Natural killer cell (primary cell): Measurements from ENCODE around the gene MTLN. TPM values are rescaled to one million over a fixed set of nuclear protein-coding genes. Genes with fewer than 3 reads are reported as not detected.
"Not testable (repeated sequence)": the region's sequence is repeated elsewhere in the genome, so short reads cannot be mapped to it uniquely, and the experiment has no call there.

ENCODE experiments used
- ATAC-seq, 3 donors: fragments of 150-1000 bp in 2 of 3; fragments of 200-7000 bp in 1 of 3; cut with Tn5 transposase; 1 replicate in 1 of 3; 2 replicates in 2 of 3; pipeline ENCODE4 v1.10.0; 2021; ENCODE audit warnings: mild to moderate bottlenecking in 2 of 3, moderate library complexity in 2 of 3
- DNase-seq, 2 donors: peaks; one replicate each; pipeline versions ENCODE4 v3.0.0 to v3.0.0-alpha.2; 2013 to 2021; ENCODE audit warnings: mixed read lengths in 1 of 2
- H3K27ac ChIP-seq: one replicate; pipeline ENCODE4 v1.5.1; 2013; ENCODE audit warnings: mild to moderate bottlenecking, low read length
- H3K27me3 ChIP-seq: one replicate; pipeline ENCODE4 v1.6.1; 2013; ENCODE audit warnings: low read length; ENCODE audit not compliant: control insufficient read depth, insufficient read depth
- H3K36me3 ChIP-seq: one replicate; pipeline ENCODE4 v1.6.1; 2013; ENCODE audit warnings: low read length; ENCODE audit not compliant: control insufficient read depth, insufficient read depth
- H3K4me1 ChIP-seq: one replicate; pipeline ENCODE4 v1.6.1; 2013; ENCODE audit warnings: low read length; ENCODE audit not compliant: control insufficient read depth, insufficient read depth
- H3K4me3 ChIP-seq: one replicate; pipeline ENCODE4 v1.5.1; 2013; ENCODE audit warnings: low read length
- H3K9me3 ChIP-seq: one replicate; pipeline ENCODE4 v1.6.1; 2013; ENCODE audit warnings: low read length; ENCODE audit not compliant: control insufficient read depth, insufficient read depth
- H3K27ac Mint-ChIP-seq, 2 donors: one replicate each; pipeline ENCODE4 v1.8.0; 2022; ENCODE audit warnings: mild to moderate bottlenecking in 2 of 2, mixed read lengths in 2 of 2, moderate library complexity in 1 of 2
- H3K27me3 Mint-ChIP-seq, 2 donors: one replicate each; pipeline ENCODE4 v1.8.0; 2022; ENCODE audit warnings: low read depth in 2 of 2, mixed read lengths in 2 of 2
- H3K36me3 Mint-ChIP-seq: one replicate; pipeline ENCODE4 v1.8.0; 2022; ENCODE audit warnings: mixed read lengths
- H3K4me1 Mint-ChIP-seq, 2 donors: one replicate each; pipeline ENCODE4 v1.8.0; 2022; ENCODE audit warnings: mixed read lengths in 2 of 2
- H3K4me3 Mint-ChIP-seq: one replicate; pipeline ENCODE4 v1.8.0; 2022; ENCODE audit warnings: mild to moderate bottlenecking, moderate library complexity, mixed read lengths
- H3K9me3 Mint-ChIP-seq, 2 donors: one replicate each; pipeline ENCODE4 v1.8.0; 2022; ENCODE audit warnings: mixed read lengths in 2 of 2
- WGBS: methylation state at CpG from one replicate; pipeline ENCODE4 v1.1.7; 2013; ENCODE audit warnings: missing lambda C conversion rate; ENCODE audit not compliant: insufficient coverage; 5-methylcytosine and 5-hydroxymethylcytosine counted together
- intact Hi-C: fragments of 100-400 bp; cut with micrococcal nuclease; formaldehyde crosslinking; loops from one replicate; pipeline ENCODE4 v1.14.2; 2022
- total RNA-seq, 4 donors: library from RNA; stranded (reverse); fragments of 120-200 nt in 1 of 4; gene quantifications; one replicate each; pipeline versions ENCODE4 v1.2.3 to v1.2.4, GENCODE V29; 2013 to 2022
- TF ChIP-seq, protein P1 (sequence below): fragments of 200-600 bp; IDR thresholded peaks from one replicate; pipeline ENCODE4 v1.8.0; 2022; ENCODE audit warnings: antibody characterized with exemption

The MTLN gene
- total RNA-seq, 3 donors from 2014 or later (not counting 1 experiment from before 2014, with no cell fraction given): 6.8 to 14.0 (median 13.1) TPM

DNA sequence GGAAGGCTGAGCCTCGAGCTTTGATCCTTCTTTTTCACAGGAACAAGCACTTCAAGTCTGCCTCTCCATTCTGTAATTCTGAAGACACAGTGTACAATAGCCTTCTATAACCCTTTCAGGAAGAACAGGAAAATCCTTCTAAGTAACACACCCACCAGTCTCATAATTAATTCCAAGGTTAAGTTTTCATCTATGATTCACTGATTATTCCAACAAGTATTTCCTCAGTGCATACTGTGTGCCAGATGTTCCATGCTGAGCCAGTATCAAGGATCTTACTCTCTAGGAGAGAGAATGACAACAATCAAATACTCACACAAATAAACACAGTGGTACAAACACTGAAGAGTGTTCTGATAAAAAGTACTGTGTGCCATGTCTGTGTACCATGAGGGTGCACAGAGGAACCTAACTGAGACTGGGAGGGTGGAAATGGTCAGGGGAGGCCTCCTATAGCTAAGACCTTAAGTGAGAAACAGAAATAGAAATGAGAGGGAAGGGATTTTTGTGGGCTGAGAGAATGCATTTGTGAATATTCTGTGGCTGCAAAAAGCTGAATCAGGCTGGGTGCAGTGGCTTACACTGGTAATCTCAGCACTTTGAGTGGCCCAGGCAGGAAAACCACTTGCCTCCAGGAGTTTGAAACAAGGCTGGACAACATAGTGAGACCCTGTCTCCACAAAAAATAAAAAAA lies 7.3 kb upstream of the MTLN start:
- no peak overlapping the region for H3K27ac Mint-ChIP-seq
- intact Hi-C loops: no loop called here
- TF ChIP-seq, protein P1, sequence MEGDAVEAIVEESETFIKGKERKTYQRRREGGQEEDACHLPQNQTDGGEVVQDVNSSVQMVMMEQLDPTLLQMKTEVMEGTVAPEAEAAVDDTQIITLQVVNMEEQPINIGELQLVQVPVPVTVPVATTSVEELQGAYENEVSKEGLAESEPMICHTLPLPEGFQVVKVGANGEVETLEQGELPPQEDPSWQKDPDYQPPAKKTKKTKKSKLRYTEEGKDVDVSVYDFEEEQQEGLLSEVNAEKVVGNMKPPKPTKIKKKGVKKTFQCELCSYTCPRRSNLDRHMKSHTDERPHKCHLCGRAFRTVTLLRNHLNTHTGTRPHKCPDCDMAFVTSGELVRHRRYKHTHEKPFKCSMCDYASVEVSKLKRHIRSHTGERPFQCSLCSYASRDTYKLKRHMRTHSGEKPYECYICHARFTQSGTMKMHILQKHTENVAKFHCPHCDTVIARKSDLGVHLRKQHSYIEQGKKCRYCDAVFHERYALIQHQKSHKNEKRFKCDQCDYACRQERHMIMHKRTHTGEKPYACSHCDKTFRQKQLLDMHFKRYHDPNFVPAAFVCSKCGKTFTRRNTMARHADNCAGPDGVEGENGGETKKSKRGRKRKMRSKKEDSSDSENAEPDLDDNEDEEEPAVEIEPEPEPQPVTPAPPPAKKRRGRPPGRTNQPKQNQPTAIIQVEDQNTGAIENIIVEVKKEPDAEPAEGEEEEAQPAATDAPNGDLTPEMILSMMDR: no peak
- H3K27me3 Mint-ChIP-seq: peaks cover 44 to 78% of the 10 kb centered on the region in 2 donors
- H3K9me3 Mint-ChIP-seq: no peaks in the 10 kb centered on the region
- no peaks in the 10 kb centered on the region for H3K36me3 ChIP-seq
- no peak overlapping the region for H3K27ac ChIP-seq
- H3K4me3 Mint-ChIP-seq: no peak overlapping the region
- DNase-seq (no peak), ATAC-seq (no peak)
- H3K9me3 ChIP-seq: no peaks in the 10 kb centered on the region
- H3K4me1 Mint-ChIP-seq: no peaks in the 10 kb centered on the region
- no peaks in the 10 kb centered on the region for H3K36me3 Mint-ChIP-seq
- whole genome bisulfite sequencing: 55% methylated on average over 1 of the region's 1 CpG
- H3K27me3 ChIP-seq: peaks cover 4% of the 10 kb centered on the region
- H3K4me1 ChIP-seq: no peaks in the 10 kb centered on the region
- H3K4me3 ChIP-seq: no peak overlapping the region

DNA sequence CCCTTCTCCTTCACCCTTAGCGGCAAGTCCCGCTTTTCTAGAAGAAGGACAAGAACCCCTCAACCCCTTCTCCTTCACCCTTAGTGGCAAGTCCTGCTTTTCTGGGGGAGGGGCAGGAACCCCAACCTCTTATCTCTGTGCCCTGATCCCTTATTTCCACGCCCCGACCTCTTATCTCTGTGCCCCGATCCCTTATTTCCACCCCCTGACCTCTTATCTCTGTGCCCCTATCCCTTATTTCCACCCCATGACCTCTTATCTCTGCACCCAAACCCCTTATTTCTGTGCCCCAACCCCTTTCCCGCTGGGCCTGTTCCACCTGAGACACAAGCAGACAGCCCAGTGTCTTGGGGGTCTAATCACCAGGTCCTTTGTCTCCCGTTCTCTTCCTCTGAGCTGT lies 6.5 kb upstream of the MTLN start:
- H3K4me3 ChIP-seq, H3K4me3 Mint-ChIP-seq, H3K36me3 ChIP-seq, H3K27ac Mint-ChIP-seq, DNase-seq, H3K9me3 ChIP-seq, H3K4me1 Mint-ChIP-seq, H3K36me3 Mint-ChIP-seq, H3K27ac ChIP-seq, H3K27me3 ChIP-seq, H3K4me1 ChIP-seq, intact Hi-C loops, ATAC-seq, H3K9me3 Mint-ChIP-seq: not testable (repeated sequence)
- peaks cover 43 to 81% of the 10 kb centered on the region in 2 donors for H3K27me3 Mint-ChIP-seq
- 81% methylated on average over 6 of the region's 7 CpGs for WGBS

DNA sequence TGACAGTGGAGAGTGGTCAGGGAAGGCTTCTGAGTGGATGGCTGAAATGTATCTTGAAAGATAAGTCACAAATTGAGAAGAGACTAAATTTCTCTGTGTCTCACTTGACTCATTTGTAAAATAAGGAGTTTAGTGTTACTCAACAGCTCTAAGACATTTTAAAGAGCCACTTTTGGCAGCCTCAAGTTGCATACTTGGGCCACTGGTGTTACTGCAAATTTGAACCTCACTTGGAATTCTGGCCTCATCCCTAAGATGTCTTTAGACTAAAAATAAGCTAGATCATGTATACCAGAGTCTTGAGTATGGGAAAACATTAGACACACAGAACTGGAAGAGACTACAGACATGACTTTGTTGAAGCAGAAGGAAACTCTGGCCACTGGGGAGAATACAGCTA lies 4.5 kb upstream of the MTLN start:
- H3K36me3 Mint-ChIP-seq: no peaks in the 10 kb centered on the region
- TF ChIP-seq, protein P1: no peak
- peaks cover 3% of the 10 kb centered on the region for H3K4me1 ChIP-seq
- H3K36me3 ChIP-seq: no peaks in the 10 kb centered on the region
- no peak overlapping the region for H3K27ac Mint-ChIP-seq
- H3K4me3 Mint-ChIP-seq: no peak overlapping the region
- H3K27me3 ChIP-seq: peaks cover 4% of the 10 kb centered on the region
- H3K9me3 ChIP-seq: peaks cover 3% of the 10 kb centered on the region
- no peak for ATAC-seq
- no peak overlapping the region for H3K27ac ChIP-seq
- no peaks in the 10 kb centered on the region for H3K9me3 Mint-ChIP-seq
- H3K4me1 Mint-ChIP-seq: peaks cover 8% of the 10 kb centered on the region in 2 donors
- peaks cover 44 to 67% of the 10 kb centered on the region in 2 donors for H3K27me3 Mint-ChIP-seq
- H3K4me3 ChIP-seq: no peak overlapping the region
- intact Hi-C loops: no loop called here
- no peak for DNase-seq

DNA sequence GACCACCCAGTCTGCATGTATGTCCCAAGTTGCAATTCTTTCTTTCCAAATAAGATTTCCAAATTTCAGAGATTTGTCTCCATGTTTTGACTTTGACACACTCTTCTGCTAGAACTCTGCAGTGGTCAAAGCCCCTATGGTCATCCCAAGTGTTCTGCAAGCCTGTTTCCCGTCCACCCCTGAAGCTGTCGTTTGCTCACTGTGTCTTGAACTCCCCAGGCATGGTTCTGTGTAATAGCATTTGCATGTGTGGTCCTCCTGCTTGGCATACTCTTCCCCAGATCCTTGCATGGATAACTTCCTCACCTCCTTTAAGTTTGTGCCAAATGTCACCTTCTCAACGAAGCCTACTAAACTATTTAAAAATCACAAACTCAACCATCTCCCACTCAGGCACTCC lies 3.9 kb upstream of the MTLN start:
- no peak overlapping the region for H3K4me3 Mint-ChIP-seq
- Histone ChIP-seq H3K36me3 (no peaks in the 10 kb centered on the region), H3K4me3 (no peak overlapping the region), H3K9me3 (peaks cover 3% of the 10 kb centered on the region), H3K4me1 (peaks cover 5% of the 10 kb centered on the region), H3K27me3 (peaks cover 4% of the 10 kb centered on the region), H3K27ac (no peak overlapping the region)
- H3K9me3 Mint-ChIP-seq: no peaks in the 10 kb centered on the region
- no peaks in the 10 kb centered on the region for H3K36me3 Mint-ChIP-seq
- TF ChIP-seq, protein P1: no peak
- peaks cover 12 to 14% of the 10 kb centered on the region in 2 donors for H3K4me1 Mint-ChIP-seq
- no peak for DNase-seq
- peaks cover 43 to 61% of the 10 kb centered on the region in 2 donors for H3K27me3 Mint-ChIP-seq
- 48% methylated on average over 3 of the region's 3 CpGs for WGBS
- no peak overlapping the region for H3K27ac Mint-ChIP-seq
- no peak for ATAC-seq
- intact Hi-C loops: no loop called here
